GM19328 (cell line): ENCODE data around the gene HPD.
"Not testable (repeated sequence)": the region's sequence is repeated elsewhere in the genome, so short reads cannot be mapped to it uniquely, and the experiment has no call there.

Experiments
- ATAC-seq: cut with Tn5 transposase; IDR thresholded peaks from one replicate; pipeline ENCODE4 v1.9.1; 2021; ENCODE audit warnings: mild to moderate bottlenecking, moderate library complexity; ENCODE audit not compliant: unreplicated experiment

HPD gene

GRCh38 chr12:121800694-121801594 lies 57.7 kb downstream of the HPD start:
- ATAC-seq, result no peak

DNA sequence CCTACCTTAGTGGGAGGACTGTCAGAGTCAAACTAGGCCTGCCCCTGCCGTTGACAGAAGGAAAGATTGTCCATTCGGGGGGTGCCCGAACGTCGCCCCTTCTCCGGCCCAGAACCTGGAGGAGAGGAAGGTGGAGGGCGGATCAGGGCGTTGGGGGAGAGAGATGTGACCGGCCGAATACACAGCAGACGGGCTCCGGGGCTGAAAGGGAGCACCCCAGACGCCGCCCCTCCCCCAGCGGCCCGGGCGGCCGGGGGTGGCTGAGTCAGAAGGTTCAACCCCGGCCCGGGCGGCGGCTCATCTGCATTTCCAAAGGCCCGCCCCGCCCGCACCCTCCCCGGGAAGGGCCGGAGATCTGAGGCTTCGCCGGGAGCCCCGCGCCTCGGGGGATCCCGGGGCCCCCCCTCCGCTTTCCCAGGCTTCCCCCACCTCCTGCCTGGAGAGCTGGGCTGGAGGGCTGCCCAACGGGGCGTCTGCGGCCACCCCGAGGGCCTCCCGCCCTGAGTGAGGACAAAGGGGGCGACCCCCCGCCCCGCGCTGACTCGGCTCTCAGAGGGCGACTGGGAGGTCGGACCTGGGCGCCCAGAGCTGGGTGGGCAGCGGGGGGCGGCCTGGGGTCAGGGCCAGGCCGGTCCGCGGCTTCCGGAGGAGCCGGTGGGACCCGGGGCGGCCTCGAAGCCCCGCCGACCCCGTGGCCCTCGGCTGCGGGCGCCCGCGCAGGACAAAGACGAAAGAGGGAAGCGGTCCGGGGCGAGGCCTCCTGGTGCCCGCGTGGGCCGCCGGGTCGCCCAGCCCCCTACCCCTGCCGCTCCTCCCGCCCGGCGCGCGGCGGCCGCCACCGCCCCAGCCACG lies 58.6 kb downstream of the HPD start:
- no peak for ATAC-seq

DNA sequence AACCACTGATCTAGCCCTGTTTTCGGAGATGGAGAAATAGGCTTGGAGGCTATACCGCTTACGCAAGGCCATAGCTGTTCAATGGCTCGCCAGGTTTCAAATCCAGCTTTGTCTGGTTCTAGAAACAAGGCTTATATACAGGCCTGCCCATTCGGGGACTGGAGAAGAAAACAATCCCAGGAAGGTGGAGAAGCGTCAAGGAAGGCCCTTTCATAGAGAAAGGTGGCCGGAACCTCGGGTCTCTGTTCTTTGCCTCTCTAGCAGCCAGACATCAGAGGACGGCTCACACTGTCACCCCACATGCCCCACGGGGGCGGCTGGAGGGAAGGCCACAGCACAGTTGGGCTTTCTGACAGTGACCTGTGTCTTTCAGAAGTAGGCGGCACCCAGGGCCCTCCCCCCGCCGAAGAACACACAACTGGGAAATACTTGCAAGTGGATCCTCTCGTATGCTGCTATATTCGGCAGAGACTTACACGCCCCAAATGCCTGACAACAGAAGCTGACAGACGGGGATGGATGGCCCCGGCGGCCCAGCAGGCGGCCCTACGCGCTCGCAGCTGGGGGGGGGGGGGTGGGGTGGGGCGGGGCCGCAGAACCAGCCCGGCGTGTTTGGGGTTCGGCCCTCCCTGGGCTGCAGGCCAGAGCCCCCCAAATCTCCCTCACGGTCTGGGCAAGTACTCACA lies 59.4 kb downstream of the HPD start:
- ATAC-seq, result no peak

DNA sequence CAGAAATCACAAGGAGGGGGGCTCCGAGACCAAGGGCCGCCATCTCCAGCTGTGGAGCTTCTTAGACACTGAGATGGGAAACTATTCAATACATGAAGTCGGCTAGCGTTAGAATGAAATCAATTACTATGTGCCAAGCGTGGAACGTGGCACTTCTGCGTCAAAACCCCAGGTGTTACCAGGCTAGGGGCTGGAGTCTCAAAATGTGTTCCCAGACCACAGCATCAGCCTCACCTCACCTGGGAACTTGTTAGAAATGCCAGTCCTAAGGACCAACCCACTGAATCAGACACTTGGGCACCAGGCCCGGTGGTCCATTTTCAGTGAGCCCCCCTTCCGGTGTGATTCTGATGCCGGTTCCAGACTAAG lies 59.9 kb downstream of the HPD start:
- no peak for ATAC-seq

GRCh38 chr12:121797937-121798786 lies 60.5 kb downstream of the HPD start:
- ATAC-seq, result no peak

GRCh38 chr12:121796855-121797751 lies 61.6 kb downstream of the HPD start:
- no peak for ATAC-seq

DNA sequence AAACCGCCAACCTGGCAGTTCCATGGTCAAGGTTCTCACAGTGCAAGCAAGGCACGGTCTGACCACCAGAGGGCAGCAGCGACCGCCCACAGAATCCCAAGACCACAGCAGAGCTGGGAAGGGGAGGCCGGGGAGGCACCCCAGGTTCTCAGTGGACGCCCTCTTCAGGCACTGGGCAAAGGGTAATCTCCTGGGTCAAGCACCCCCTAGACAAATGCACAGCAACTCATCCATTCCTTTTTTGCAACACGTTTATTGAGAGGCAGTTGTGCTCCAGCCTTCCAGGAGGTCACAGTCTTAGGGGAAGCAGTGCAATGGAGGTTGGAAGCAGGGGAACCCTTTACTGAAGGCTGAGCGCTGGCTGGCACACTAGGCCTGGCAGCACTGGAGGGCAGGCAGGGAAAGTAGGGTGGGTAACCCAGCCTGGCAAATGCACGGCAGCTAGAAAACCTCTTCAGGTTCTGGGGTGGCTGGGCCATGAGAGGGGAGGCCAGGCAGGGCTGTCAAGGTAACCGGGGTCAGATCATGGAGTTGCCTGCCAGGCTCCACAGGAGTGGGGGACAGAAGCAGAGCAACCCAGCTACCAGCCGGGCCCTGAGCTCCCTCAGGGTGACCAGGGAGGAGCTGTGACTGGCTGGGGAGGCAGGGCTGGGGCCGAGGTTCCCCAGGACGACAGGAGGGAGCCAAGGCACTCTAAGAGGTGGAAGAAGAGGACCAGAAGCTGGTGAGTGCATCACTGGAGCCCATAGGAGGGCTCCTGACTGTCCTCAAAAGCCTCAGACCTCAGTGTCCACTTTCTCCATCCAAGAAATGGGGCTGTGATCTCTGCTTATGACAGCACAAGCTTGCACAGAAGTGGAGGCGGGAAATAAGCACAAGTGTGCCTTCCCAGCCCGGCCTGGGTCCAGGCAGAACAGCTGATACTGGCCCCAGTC lies 63.4 kb downstream of the HPD start:
- ATAC-seq, result no peak

- ATAC-seq, result peak; percentile 4
Measured at GRCh38 chr12:121794534-121795033, 64.1 kb downstream of the HPD start.

DNA sequence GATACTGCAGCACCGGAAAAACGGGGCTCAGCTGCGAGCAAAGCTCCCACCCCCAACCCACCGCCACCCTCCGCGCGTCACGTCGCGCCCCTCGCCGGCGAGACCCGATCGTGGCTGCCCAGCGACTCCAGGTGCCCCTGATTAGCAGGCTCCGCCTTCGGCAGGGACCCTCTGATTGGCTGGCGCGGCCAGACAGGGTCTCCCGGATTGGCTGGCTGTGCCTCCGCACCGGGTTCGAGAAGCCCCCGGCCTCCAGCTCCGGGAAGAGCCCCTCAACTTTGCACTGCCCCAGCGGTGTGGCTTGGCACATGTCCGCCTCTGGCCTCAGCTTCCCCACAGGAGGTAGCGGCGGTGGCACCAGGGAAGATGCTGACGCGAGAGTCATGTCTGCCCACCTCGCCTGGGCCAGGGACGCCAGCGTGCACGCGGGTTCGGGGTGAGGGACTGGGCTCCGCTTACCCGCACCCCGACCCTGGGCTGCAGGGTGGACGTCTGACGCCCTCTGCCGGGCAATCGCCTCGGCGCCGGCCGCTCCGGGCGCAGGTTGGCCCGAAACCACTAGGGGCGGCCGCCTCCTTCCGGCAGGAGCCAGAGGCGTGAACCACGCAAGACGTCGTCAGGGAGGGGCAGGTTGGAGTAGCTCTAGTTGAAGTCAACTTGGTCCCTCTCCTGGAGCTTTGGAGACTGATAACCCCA lies 64.7 kb downstream of the HPD start:
- peak; percentile 51 for ATAC-seq

GRCh38 chr12:121793440-121793837 lies 65.2 kb downstream of the HPD start, which contains the start of gene RHOF:
Gene RHOF, minus strand, starts transcription at chr12:121793688. Its CDS starts 55 bp downstream, at chr12:121793633.
- ATAC-seq, result peak; percentile 8

GRCh38 chr12:121792607-121793439 lies 65.8 kb downstream of the HPD start:
- ATAC-seq, result no peak

DNA sequence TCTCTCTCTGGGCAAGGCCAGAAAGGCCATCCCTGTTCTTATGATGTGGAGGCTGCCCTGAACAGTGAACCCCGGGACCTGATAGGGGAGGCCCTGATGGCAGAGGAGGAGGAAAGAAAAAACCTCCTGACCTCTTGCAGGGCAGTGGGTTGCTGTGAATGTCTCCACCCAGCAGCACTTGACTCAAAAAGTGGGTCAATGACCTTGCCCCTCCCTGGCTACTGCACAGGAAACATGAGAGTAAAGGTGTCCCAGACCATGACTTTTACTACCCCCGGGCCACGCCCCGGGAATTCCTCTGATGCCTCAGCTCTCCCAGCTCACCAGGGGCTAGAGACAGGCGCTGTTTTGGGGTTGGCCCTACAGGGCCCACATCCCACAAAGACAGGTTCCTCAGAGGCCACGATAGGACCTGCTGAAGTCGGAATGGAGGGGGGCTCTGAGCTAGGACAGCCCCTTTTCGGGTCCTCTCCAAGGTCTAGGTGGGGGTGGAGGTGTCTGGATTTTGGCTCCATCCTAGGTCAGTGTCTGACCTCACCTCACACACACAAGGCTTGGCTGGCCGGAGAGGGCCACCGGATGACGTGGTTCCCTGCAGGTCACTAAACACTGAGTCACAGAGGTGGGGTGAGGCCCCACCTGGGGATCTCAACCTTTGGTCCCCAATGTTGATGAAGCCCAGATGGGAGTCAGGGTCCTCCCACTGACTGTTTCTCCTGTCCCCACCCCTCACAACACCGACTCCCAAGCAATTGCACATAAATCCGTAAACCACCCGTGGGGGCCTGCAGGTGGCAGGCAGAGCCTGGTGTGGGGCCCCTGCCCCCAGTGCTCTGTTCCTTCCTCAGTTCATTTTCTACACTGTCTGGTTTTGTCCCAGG lies 66.7 kb downstream of the HPD start:
- ATAC-seq, result no peak

DNA sequence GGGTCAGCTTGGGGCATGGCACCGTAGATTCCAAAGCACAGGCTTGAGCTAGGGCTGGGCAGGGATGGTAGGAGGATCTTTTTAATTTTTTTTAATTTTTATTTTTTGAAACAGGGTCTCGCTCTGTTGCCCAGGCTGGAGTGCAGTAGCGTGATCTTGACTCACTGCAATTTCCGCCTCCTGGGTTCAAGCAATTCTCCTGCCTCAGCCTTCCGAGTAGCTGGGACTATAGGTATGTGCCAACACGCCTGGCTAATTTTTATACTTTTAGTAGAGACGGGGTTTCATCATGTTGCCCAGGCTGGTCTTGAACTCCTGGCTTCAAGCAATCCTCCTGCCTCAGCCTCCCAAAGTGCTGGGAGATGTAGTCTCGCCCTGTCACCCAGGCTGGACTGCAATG lies 67.9 kb downstream of the HPD start:
- ATAC-seq, result not testable (repeated sequence)

DNA sequence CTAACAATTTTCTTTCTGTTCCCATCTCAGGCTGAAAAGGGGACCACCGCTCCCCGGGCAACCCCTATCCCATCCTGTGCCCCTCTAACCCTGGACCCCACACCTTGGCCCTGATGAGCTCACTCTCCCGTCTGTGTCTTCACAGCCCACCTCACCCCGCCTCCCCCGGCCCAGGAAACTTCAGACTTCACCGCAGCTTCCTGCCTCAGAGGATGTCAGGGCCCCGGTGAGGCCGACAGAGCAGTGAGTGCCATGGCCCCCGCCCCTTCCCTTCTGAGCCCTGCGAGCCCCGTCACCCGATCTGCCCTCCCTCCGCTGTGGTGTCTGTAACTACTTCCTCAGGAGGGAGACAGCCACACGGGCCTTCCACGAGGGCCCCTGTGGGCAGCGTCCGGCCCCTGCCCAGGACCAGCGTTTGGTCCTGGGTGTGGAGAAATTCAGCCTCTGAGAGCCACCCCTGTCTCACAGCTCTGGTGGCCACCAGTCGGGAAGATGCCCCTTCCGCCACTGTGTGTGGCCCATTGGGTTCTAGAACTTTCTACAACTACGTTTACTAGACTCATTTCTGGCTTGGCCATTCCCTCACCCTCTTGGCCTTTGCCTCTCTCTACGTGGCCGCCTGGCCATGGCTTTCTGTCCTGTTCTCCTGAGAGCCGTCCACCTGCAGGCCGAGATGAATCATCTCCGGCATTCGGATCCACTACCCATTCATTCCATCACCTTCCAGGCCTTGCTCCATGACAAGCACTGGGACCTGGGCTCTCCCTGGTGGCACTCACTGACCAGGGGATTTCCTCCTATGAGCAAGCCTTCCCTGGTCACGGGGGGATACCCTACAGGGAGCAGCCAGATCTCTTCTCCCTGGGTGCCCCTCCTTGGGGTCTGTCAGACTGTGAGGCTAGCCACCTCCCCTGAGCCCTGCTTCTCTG lies 68.6 kb downstream of the HPD start:
- ATAC-seq, result peak; percentile 36
